Caco-2 (cell line): ENCODE results near the gene EPHA2. TPM values are rescaled to one million over a fixed set of nuclear protein-coding genes. Genes with fewer than 3 reads are reported as not detected.

Experiments used
- BruUV-seq: library from RNA; stranded (reverse); fragments of 400-500 nt; replicated peaks from 2 replicates; lab custom pipeline; 2021; lab: Mats Ljungman, UMichigan
- CTCF ChIA-PET: fragments of 300-600 bp; sonication (Branson Sonifier 250); formaldehyde crosslinking; loops from one replicate; lab custom pipeline; 2022; ENCODE audit warnings: antibody characterized with exemption; lab: Charles Lee
- POLR2A ChIA-PET: fragments of 300-600 bp; sonication (Branson Sonifier 250); formaldehyde crosslinking; loops from one replicate; lab custom pipeline; 2022; ENCODE audit warnings: antibody characterized with exemption; lab: Charles Lee
- DNase-seq, 2 experiments: peaks; one replicate each; pipeline versions ENCODE4 v3.0.0 to v3.0.0-alpha.2; 2020 to 2022
- H3K27me3 ChIP-seq: replicated peaks from 2 replicates; pipeline ENCODE4 v1.6.0; 2011; ENCODE audit warnings: low read length; ENCODE audit not compliant: control insufficient read depth, insufficient read depth
- H3K36me3 ChIP-seq: 2 replicates; pipeline ENCODE4 v1.5.1; 2011; ENCODE audit warnings: low read length; ENCODE audit not compliant: control insufficient read depth, insufficient read depth
- H3K4me1 ChIP-seq: fragments of 250-450 bp; sonication (Bioruptor Pico); 2 replicates; pipeline ENCODE4 v1.5.1; 2020; ENCODE audit warnings: mild to moderate bottlenecking
- H3K4me3 ChIP-seq: 2 replicates; pipeline ENCODE4 v1.5.1; 2011; ENCODE audit warnings: low read depth, mild to moderate bottlenecking, control low read depth, low read length
- H3K9me3 ChIP-seq: fragments of 250-450 bp; sonication (Bioruptor Pico); 2 replicates; pipeline ENCODE4 v1.5.1; 2020; ENCODE audit warnings: mild to moderate bottlenecking, moderate library complexity
- H3K27ac Mint-ChIP-seq: one replicate; pipeline ENCODE4 v1.8.0; 2022; ENCODE audit warnings: mixed read lengths; ENCODE audit not compliant: unreplicated experiment
- H3K27me3 Mint-ChIP-seq: one replicate; pipeline ENCODE4 v1.8.0; 2022; ENCODE audit warnings: mixed read lengths; ENCODE audit not compliant: insufficient read depth, unreplicated experiment
- H3K36me3 Mint-ChIP-seq: one replicate; pipeline ENCODE4 v1.8.0; 2022; ENCODE audit warnings: mild to moderate bottlenecking, mixed read lengths; ENCODE audit not compliant: insufficient read depth, unreplicated experiment
- H3K4me1 Mint-ChIP-seq: one replicate; pipeline ENCODE4 v1.8.0; 2022; ENCODE audit warnings: low read depth, mixed read lengths; ENCODE audit not compliant: unreplicated experiment
- H3K4me3 Mint-ChIP-seq: one replicate; pipeline ENCODE4 v1.8.0; 2022; ENCODE audit warnings: mild to moderate bottlenecking, moderate library complexity, mixed read lengths; ENCODE audit not compliant: unreplicated experiment
- H3K9me3 Mint-ChIP-seq: one replicate; pipeline ENCODE4 v1.8.0; 2022; ENCODE audit warnings: mixed read lengths; ENCODE audit not compliant: unreplicated experiment
- CTCF ChIP-seq, 2 experiments: fragments of 200-600 bp in 1 of 2; IDR thresholded peaks; 1 replicate in 1 of 2; 2 replicates in 1 of 2; pipeline versions ENCODE4 v1.5.1 to v1.8.0; 2011 to 2022; ENCODE audit warnings: antibody characterized with exemption in 1 of 2, control low read depth in 1 of 2, inconsistent platforms in 1 of 2, low read depth in 1 of 2, low read length in 1 of 2, mild to moderate bottlenecking in 1 of 2, moderate library complexity in 1 of 2; ENCODE audit not compliant: insufficient read depth in 1 of 2, severe bottlenecking in 1 of 2, unreplicated experiment in 1 of 2
- intact Hi-C: fragments of 100-400 bp; cut with micrococcal nuclease; formaldehyde crosslinking; loops from one replicate; pipeline ENCODE4 v1.10.0; 2022; ENCODE audit not compliant: unreplicated experiment
- total RNA-seq: library from RNA; stranded (reverse); gene quantifications from 2 replicates; pipeline ENCODE4 v1.2.3, GENCODE V29; 2022

EPHA2 gene
- total RNA-seq, 1 experiment from 2014 or later = 31.2 TPM

- intact Hi-C loops = loop anchor here (1.0 kb wide), 1 partner anchor 40 kb away; no protein-coding TSS in a partner anchor
- Histone ChIP-seq H3K27me3 (no peaks in the 10 kb centered on the region), H3K4me1 (peaks cover 4% of the 10 kb centered on the region), H3K4me3 (no peak overlapping the region), H3K9me3 (no peaks in the 10 kb centered on the region), H3K36me3 (0 out of 2 replicates have a peak, but pooled peaks cover 1% of the 10 kb centered on the region)
- no peak overlapping the region for H3K27ac Mint-ChIP-seq
- ChIA-PET CTCF (interaction anchor here (1.3 kb wide), 1 partner anchor 12 kb away, joined by 6 read pairs; no protein-coding TSS in a partner anchor), POLR2A (interaction anchor here (2.4 kb wide), 1 partner anchor 12 kb away, joined by 28 read pairs; no protein-coding TSS in a partner anchor)
- H3K4me1 Mint-ChIP-seq = no peaks in the 10 kb centered on the region
- H3K9me3 Mint-ChIP-seq = no peaks in the 10 kb centered on the region
- BruUV-seq = no TSS peak
- peak; percentile 60 to 70 for DNase-seq
- peak; percentile 26 to 67 for TF ChIP-seq CTCF (IDR thresholded peaks at IDR 0.05; ENCODE audit: insufficient read depth in 1 of 2, low read depth in 1 of 2, low read length in 1 of 2, severe bottlenecking in 1 of 2, unreplicated experiment in 1 of 2)
- no peak overlapping the region for H3K4me3 Mint-ChIP-seq
- H3K27me3 Mint-ChIP-seq = no peaks in the 10 kb centered on the region
- peaks cover 10% of the 10 kb centered on the region for H3K36me3 Mint-ChIP-seq
Observed at GRCh38 chr1:16204634-16205333, 48.9 kb upstream of the EPHA2 start.

GRCh38 chr1:16204216-16204615, 48.3 kb upstream of the EPHA2 start:
- H3K36me3 ChIP-seq = 0 out of 2 replicates have a peak, but pooled peaks cover 1% of the 10 kb centered on the region
- H3K9me3 Mint-ChIP-seq = no peaks in the 10 kb centered on the region
- H3K4me1 Mint-ChIP-seq = no peaks in the 10 kb centered on the region
- no peak for DNase-seq
- H3K27me3 Mint-ChIP-seq = no peaks in the 10 kb centered on the region
- no peak for TF ChIP-seq CTCF (IDR thresholded peaks at IDR 0.05; ENCODE audit: insufficient read depth in 1 of 2, low read depth in 1 of 2, low read length in 1 of 2, severe bottlenecking in 1 of 2, unreplicated experiment in 1 of 2)
- H3K36me3 Mint-ChIP-seq = peaks cover 10% of the 10 kb centered on the region
- no TSS peak for BruUV-seq
- no peak overlapping the region for H3K4me3 ChIP-seq
- ChIA-PET POLR2A (no interaction called here), CTCF (interaction anchor here (0.5 to 1.3 kb wide), 2 partner anchors 13 to 49 kb away, joined by 5 to 6 read pairs; no protein-coding TSS in a partner anchor)
- H3K4me3 Mint-ChIP-seq = no peak overlapping the region
- intact Hi-C loops = no loop called here
- no peaks in the 10 kb centered on the region for H3K9me3 ChIP-seq
- H3K27ac Mint-ChIP-seq = no peak overlapping the region
- peaks cover 4% of the 10 kb centered on the region for H3K4me1 ChIP-seq
- H3K27me3 ChIP-seq = no peaks in the 10 kb centered on the region

GRCh38 chr1:16203550-16203949, 47.7 kb upstream of the EPHA2 start:
- CTCF ChIA-PET = interaction anchor here (0.5 kb wide), 1 partner anchor 49 kb away, joined by 5 read pairs; no protein-coding TSS in a partner anchor

More at GRCh38 chr1:16203550-16203949, 47.7 kb upstream of the EPHA2 start:
- Mint-ChIP-seq H3K4me3 (no peak overlapping the region), H3K27me3 (no peaks in the 10 kb centered on the region), H3K4me1 (peaks cover 6% of the 10 kb centered on the region), H3K9me3 (no peaks in the 10 kb centered on the region), H3K36me3 (peaks cover 10% of the 10 kb centered on the region), H3K27ac (no peak overlapping the region)
- POLR2A ChIA-PET = no interaction called here
- no TSS peak for BruUV-seq
- Histone ChIP-seq H3K9me3 (no peaks in the 10 kb centered on the region), H3K27me3 (no peaks in the 10 kb centered on the region), H3K4me3 (no peak overlapping the region), H3K4me1 (peaks cover 4% of the 10 kb centered on the region), H3K36me3 (0 out of 2 replicates have a peak, but pooled peaks cover 1% of the 10 kb centered on the region)
- no peak for TF ChIP-seq CTCF (IDR thresholded peaks at IDR 0.05; ENCODE audit: insufficient read depth in 1 of 2, low read depth in 1 of 2, low read length in 1 of 2, severe bottlenecking in 1 of 2, unreplicated experiment in 1 of 2)
- intact Hi-C loops = no loop called here
- DNase-seq = no peak
